GM18951 (cell line): ENCODE results near the gene SNN.

Experiments used
- POLR2A ChIP-seq: IDR thresholded peaks from 4 replicates; pipeline ENCODE4 v1.6.1; 2011; ENCODE audit warnings: mild to moderate bottlenecking; ENCODE audit not compliant: insufficient read length, insufficient read depth; ENCODE audit errors: extremely low read depth
- in situ Hi-C: fragments of 300-500 bp; cut with MboI; formaldehyde crosslinking; loops from one replicate; pipeline ENCODE4 v1.12.0; 2022; ENCODE audit warnings: low sequenced_read_pairs, mixed read lengths, inconsistent platforms; ENCODE audit not compliant: unreplicated experiment

The SNN gene

DNA sequence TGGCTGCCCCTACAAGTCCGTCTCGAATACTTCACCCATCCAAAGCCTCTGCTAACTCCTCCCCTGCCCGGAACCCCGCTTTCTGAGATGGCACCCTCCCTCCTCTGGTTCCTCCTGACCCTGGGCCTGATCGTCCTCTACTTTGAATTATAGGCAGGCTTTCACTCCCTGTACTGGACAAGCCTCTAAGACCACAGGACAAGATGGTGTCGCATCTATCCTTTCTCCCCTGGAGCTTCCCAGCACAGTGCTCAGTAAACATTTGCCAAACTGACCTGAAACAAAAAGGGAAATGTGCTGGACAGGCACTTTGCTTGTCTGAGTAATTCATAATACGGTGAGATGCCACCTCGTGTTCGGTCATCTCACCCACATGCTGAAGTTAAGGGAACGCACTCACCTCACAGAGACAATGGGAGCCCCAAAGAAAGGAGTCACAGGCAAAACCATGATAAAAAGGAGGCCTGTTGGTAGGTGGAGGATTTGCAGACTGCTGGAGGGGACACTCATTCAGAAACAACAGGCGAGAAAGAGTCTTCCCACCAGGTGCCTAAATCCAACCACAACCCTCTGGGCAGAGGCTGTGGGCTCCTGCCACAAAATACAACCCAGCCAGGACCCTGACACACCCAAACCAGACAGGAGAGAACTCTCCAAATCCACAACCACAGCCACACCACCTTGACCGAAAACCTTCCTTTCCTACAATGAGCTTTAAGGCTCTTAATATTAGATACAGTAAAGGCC lies 28.2 kb downstream of the SNN start:
- TF ChIP-seq POLR2A: no peak
- in situ Hi-C loops: no loop called here

GRCh38 chr16:11697319-11697718 lies 29.1 kb downstream of the SNN start:
- TF ChIP-seq POLR2A: no peak
- in situ Hi-C loops: no loop called here

- TF ChIP-seq POLR2A: no peak
- in situ Hi-C loops: no loop called here
These were observed 30.0 kb downstream of the SNN start for GRCh38 chr16:11698271-11698689.

GRCh38 chr16:11699234-11699894 lies 31.1 kb downstream of the SNN start:
- in situ Hi-C loops: no loop called here

GRCh38 chr16:11700264-11701029 lies 32.2 kb downstream of the SNN start:
- TF ChIP-seq POLR2A: no peak
- in situ Hi-C loops: no loop called here

More at GRCh38 chr16:11699234-11699894, 31.1 kb downstream of the SNN start:
- no peak for TF ChIP-seq POLR2A

DNA sequence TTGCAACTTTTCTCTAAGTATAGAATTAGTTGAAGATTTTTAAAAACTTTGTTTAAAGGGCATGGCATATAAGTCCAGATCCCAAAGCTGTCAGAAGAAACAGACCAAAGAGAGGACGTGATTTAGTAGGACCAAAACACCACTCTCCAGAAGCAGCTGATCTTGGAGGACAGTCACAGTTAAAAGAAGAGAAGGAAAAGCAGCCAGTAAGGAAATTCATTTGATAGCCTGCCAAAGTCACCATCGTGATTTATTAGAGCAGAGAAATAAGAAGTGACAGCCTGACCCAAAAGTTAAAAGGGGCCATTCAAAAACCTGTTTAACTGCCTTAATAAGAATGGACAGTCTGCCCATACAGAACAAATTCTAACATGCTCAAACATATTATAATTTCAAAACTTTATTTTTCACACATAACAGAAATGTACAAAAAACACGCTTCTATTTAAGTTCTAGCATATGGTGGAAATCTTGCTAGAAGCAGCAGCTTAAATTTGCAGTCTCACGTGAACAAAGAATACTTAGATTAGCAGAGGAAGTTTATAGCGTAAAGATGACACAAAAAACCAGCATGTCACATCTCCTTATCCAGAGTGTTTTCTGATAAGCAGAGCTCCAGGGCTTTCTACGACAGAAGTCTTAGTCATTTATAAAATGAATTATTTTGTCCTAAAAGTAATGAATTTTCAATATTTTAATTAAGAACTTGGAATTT lies 37.2 kb downstream of the SNN start:
- in situ Hi-C loops: no loop called here
- TF ChIP-seq POLR2A: no peak

GRCh38 chr16:11706180-11706742 lies 38.0 kb downstream of the SNN start:
- in situ Hi-C loops: no loop called here
- peak; percentile 40 for TF ChIP-seq POLR2A

DNA sequence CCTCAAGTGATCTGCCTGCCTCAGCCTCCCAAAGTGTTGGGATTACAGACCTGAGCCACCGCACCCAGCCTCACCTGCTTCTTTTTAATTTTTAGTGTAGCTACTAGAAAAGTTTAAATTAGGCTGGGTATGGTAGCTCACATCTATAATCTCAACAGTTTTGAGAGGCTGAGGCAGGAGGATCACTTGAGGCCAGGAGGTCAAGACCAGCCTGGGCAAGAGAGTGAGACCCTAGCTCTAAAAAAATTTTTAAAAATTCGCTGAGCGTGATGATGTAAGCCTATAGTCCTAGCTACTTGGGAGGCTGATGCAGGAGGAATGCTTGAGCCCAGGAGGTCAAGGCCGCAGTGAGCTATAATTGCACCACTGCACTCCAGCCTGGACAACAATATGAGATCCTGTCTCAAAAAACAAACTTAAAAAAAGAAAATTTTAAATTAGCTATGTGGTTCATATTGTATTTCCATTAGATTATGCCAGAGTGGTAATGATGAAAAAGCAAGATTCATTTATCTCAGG lies 39.5 kb downstream of the SNN start:
- in situ Hi-C loops: no loop called here
- no peak for TF ChIP-seq POLR2A

DNA sequence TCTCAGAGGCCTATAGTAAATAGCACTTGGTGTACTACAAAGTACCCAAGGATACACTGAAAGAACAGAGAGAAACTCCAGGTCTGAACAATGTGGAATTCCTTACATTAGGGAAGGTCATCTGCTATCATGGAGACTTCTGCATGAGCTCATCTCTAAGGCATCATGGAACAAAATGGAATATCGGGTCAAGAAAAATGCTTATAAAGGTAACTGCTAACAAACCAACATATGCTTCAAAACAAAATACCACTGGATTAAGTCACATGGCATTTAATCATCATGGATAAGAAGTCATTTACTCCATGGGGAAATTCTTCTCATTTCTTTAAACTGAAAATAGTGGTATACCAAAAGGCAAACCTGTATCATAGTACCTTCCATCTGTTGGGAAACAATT lies 40.2 kb downstream of the SNN start:
- in situ Hi-C loops: no loop called here
- TF ChIP-seq POLR2A: no peak

DNA sequence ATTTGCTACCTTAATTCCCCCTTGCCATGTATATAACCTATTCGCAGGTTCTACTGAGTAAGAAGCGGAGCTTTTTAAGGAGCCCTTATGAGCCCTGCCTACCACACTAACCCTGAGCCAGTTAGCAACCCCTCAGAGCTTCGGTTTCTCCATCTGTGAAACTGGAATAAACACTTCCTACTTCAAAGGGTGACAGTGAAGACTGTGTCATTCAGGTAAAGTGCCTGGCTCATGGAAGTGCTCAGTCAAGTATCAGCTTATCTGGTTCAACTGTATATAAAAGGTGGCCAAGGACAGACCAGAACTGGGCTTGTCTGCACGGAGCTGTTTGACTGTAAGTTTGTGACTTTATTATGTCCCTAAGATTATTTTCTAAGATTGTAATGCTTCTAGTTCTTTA lies 43.4 kb downstream of the SNN start:
- no peak for TF ChIP-seq POLR2A
- in situ Hi-C loops: no loop called here

DNA sequence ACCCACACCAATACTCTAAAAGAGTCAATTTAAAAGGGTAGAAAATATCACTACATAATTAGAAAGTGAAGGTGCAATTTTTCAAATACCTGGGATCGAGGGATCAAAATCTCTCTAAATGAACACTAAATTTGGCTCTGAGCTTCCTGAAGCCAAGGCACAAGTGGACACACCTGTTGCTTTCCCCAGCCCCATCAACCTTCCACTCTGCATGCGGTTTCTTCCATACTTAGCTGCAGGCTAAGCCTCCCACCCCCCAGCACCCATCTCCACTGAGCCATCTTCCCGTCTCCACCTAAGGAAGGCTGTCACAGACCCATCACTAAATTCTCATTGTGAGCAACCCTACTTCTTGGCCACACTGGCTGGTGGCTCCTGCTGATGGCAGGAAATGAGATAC lies 43.9 kb downstream of the SNN start:
- in situ Hi-C loops: no loop called here
- TF ChIP-seq POLR2A: no peak

DNA sequence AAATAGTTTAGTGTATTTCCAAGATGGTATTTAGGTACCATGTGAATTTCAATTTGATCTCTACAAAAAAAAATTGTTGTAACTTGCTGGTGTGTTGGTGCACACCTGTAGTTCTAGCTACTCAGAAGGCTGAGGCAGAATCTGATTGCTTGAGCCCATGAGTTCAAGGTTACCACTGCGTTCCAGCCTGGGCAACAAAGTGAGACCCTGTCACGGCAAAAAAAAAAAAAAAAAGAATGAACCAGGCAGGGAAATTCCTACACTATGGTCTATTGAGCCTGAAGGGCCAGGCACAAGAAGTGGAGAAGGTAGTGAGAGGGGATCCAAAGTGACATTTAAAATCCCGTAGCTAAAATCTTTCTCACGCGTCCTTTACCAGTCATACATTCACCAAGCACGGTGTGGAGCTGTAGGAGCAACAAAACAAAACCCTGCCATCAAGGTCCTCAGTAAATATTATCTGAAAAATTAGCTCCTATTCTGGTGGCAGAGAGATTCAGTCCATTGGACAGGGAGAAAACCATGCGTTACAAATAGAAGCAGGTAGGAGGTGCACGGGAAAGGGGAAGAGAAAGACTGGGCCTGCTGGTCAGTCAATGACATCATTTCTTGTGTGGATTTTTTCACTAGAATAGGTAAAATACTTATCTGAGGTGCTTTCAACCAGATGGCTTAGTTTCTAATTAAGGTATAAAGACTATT lies 47.1 kb downstream of the SNN start:
- in situ Hi-C loops: no loop called here
- no peak for TF ChIP-seq POLR2A

DNA sequence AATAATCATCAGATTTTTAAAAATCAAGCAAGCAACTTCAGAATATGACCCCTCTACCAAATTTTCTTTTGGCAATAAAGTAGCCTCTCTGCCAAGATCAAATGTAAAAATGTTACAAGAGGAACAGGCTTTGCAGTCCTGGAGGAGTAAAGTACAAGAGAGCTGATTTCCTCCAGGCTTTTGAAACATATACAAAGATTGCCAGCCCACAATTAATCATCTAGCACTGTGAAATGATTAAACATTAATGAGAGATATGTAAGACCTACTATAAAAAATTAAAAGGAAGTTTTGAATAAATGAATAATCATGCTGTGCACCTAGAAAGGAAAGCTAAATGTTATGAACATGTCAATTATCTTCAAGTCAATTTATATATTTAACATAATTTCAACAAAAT lies 48.1 kb downstream of the SNN start:
- in situ Hi-C loops: no loop called here
- no peak for TF ChIP-seq POLR2A
